Activated naive CD4-positive, alpha-beta T cell treated with anti-CD3 and anti-CD28 coated beads, Interleukin-2, amount 10 ng/mL, durations not matched to agents 7 days and 5 days (primary cell): Measurements from ENCODE around the gene NFATC2.

Source experiments
- CTCF ChIA-PET: fragments of 350-600 bp; sonication (Branson Sonifier 250); formaldehyde crosslinking; loops from one replicate; lab custom pipeline; 2021; ENCODE audit warnings: antibody characterized with exemption; lab: Charles Lee
- DNase-seq: peaks from one replicate; pipeline ENCODE4 v3.0.0-alpha.2; 2020
- H3K27ac Mint-ChIP-seq: one replicate; pipeline ENCODE4 v1.8.0; 2021; ENCODE audit warnings: mild to moderate bottlenecking, moderate library complexity, mixed read lengths
- H3K27me3 Mint-ChIP-seq: one replicate; pipeline ENCODE4 v1.8.0; 2021; ENCODE audit warnings: mild to moderate bottlenecking, mixed read lengths
- H3K36me3 Mint-ChIP-seq: one replicate; pipeline ENCODE4 v1.8.0; 2021; ENCODE audit warnings: mixed read lengths
- H3K4me1 Mint-ChIP-seq: one replicate; pipeline ENCODE4 v1.8.0; 2021; ENCODE audit warnings: mixed read lengths
- H3K4me3 Mint-ChIP-seq: one replicate; pipeline ENCODE4 v1.8.0; 2021; ENCODE audit warnings: mild to moderate bottlenecking, moderate library complexity, mixed read lengths
- H3K9me3 Mint-ChIP-seq: one replicate; pipeline ENCODE4 v1.8.0; 2021; ENCODE audit warnings: mixed read lengths

The NFATC2 gene

GRCh38 chr20:51511861-51512619 is 30.5 kb downstream of the NFATC2 start:
- no peaks in the 10 kb centered on the region for H3K27me3 Mint-ChIP-seq
- H3K4me3 Mint-ChIP-seq: peak overlapping the region; percentile 42
- H3K4me1 Mint-ChIP-seq: peaks cover 81% of the 10 kb centered on the region
- CTCF ChIA-PET: interaction anchor here (0.9 to 2.3 kb wide), 3 partner anchors 16 to 140 kb away, joined by 3 to 11 read pairs (median 5); partner anchors contain the start of gene NFATC2
- no peak for DNase-seq
- H3K27ac Mint-ChIP-seq: peak overlapping the region; percentile 85
- H3K36me3 Mint-ChIP-seq: peaks cover 89% of the 10 kb centered on the region
- H3K9me3 Mint-ChIP-seq: no peaks in the 10 kb centered on the region

- peaks cover 87% of the 10 kb centered on the region for H3K36me3 Mint-ChIP-seq
- H3K27me3 Mint-ChIP-seq: no peaks in the 10 kb centered on the region
- no peak for DNase-seq
- peak overlapping the region; percentile 85 for H3K27ac Mint-ChIP-seq
- no peak overlapping the region for H3K4me3 Mint-ChIP-seq
- no peaks in the 10 kb centered on the region for H3K9me3 Mint-ChIP-seq
- H3K4me1 Mint-ChIP-seq: peaks cover 72% of the 10 kb centered on the region
- CTCF ChIA-PET: interaction anchor here (1.3 kb wide), 1 partner anchor 10 kb away, joined by 4 read pairs; no protein-coding TSS in a partner anchor
These were observed 31.4 kb downstream of the NFATC2 start for GRCh38 chr20:51510936-51511605.

- H3K9me3 Mint-ChIP-seq: no peaks in the 10 kb centered on the region
- CTCF ChIA-PET: interaction anchor here (1.3 to 1.5 kb wide), 2 partner anchors 9 to 124 kb away, joined by 4 to 5 read pairs; no protein-coding TSS in a partner anchor
- H3K4me3 Mint-ChIP-seq: no peak overlapping the region
- no peak for DNase-seq
- H3K27ac Mint-ChIP-seq: no peak overlapping the region
- no peaks in the 10 kb centered on the region for H3K27me3 Mint-ChIP-seq
- H3K4me1 Mint-ChIP-seq: peaks cover 69% of the 10 kb centered on the region
- peaks cover 87% of the 10 kb centered on the region for H3K36me3 Mint-ChIP-seq
These were observed 32.4 kb downstream of the NFATC2 start for GRCh38 chr20:51510169-51510568.

- no peak overlapping the region for H3K4me3 Mint-ChIP-seq
- no peaks in the 10 kb centered on the region for H3K9me3 Mint-ChIP-seq
- DNase-seq: no peak
- peak overlapping the region; percentile 63 for H3K27ac Mint-ChIP-seq
- no peaks in the 10 kb centered on the region for H3K27me3 Mint-ChIP-seq
- H3K4me1 Mint-ChIP-seq: peaks cover 65% of the 10 kb centered on the region
- CTCF ChIA-PET: interaction anchor here (1.5 kb wide), 1 partner anchor 123 kb away, joined by 5 read pairs; no protein-coding TSS in a partner anchor
- H3K36me3 Mint-ChIP-seq: peaks cover 84% of the 10 kb centered on the region
These were observed 33.3 kb downstream of the NFATC2 start for GRCh38 chr20:51509208-51509607.

GRCh38 chr20:51508780-51509179 is 33.7 kb downstream of the NFATC2 start:
- Mint-ChIP-seq H3K9me3 (no peaks in the 10 kb centered on the region), H3K4me3 (no peak overlapping the region), H3K27ac (peak overlapping the region; percentile 63), H3K27me3 (no peaks in the 10 kb centered on the region), H3K4me1 (peaks cover 61% of the 10 kb centered on the region), H3K36me3 (peaks cover 80% of the 10 kb centered on the region)
- no peak for DNase-seq
- CTCF ChIA-PET: interaction anchor here (1.5 kb wide), 1 partner anchor 123 kb away, joined by 5 read pairs; no protein-coding TSS in a partner anchor

GRCh38 chr20:51508158-51508557 is 34.4 kb downstream of the NFATC2 start:
- no peak for DNase-seq
- H3K36me3 Mint-ChIP-seq: peaks cover 79% of the 10 kb centered on the region
- no peak overlapping the region for H3K4me3 Mint-ChIP-seq
- no peaks in the 10 kb centered on the region for H3K9me3 Mint-ChIP-seq
- H3K27me3 Mint-ChIP-seq: no peaks in the 10 kb centered on the region
- CTCF ChIA-PET: no interaction called here
- no peak overlapping the region for H3K27ac Mint-ChIP-seq
- H3K4me1 Mint-ChIP-seq: peaks cover 59% of the 10 kb centered on the region

GRCh38 chr20:51507216-51508036 is 35.1 kb downstream of the NFATC2 start:
- CTCF ChIA-PET: no interaction called here
- H3K4me1 Mint-ChIP-seq: peaks cover 59% of the 10 kb centered on the region
- peak overlapping the region; percentile 24 for H3K27ac Mint-ChIP-seq
- H3K9me3 Mint-ChIP-seq: no peaks in the 10 kb centered on the region
- H3K36me3 Mint-ChIP-seq: peaks cover 78% of the 10 kb centered on the region
- DNase-seq: no peak
- H3K27me3 Mint-ChIP-seq: no peaks in the 10 kb centered on the region
- no peak overlapping the region for H3K4me3 Mint-ChIP-seq

GRCh38 chr20:51506527-51507215 is 35.8 kb downstream of the NFATC2 start:
- Mint-ChIP-seq H3K9me3 (no peaks in the 10 kb centered on the region), H3K4me3 (no peak overlapping the region), H3K4me1 (peaks cover 57% of the 10 kb centered on the region), H3K27ac (peak overlapping the region; percentile 24), H3K36me3 (peaks cover 75% of the 10 kb centered on the region), H3K27me3 (no peaks in the 10 kb centered on the region)
- CTCF ChIA-PET: interaction anchor here (2.0 kb wide), 1 partner anchor 88 kb away, joined by 5 read pairs; no protein-coding TSS in a partner anchor
- DNase-seq: no peak

GRCh38 chr20:51505566-51505965 is 37.0 kb downstream of the NFATC2 start:
- Mint-ChIP-seq H3K27ac (no peak overlapping the region), H3K9me3 (no peaks in the 10 kb centered on the region), H3K4me1 (peaks cover 57% of the 10 kb centered on the region), H3K36me3 (peaks cover 67% of the 10 kb centered on the region), H3K27me3 (no peaks in the 10 kb centered on the region), H3K4me3 (no peak overlapping the region)
- no peak for DNase-seq
- CTCF ChIA-PET: interaction anchor here (2.0 kb wide), 1 partner anchor 89 kb away, joined by 5 read pairs; no protein-coding TSS in a partner anchor

- no peak for DNase-seq
- Mint-ChIP-seq H3K4me3 (no peak overlapping the region), H3K27me3 (no peaks in the 10 kb centered on the region), H3K9me3 (no peaks in the 10 kb centered on the region), H3K36me3 (peaks cover 60% of the 10 kb centered on the region), H3K27ac (no peak overlapping the region), H3K4me1 (peaks cover 60% of the 10 kb centered on the region)
- CTCF ChIA-PET: no interaction called here
These were observed 39.1 kb downstream of the NFATC2 start for GRCh38 chr20:51503376-51503775.

GRCh38 chr20:51500936-51501335 is 41.6 kb downstream of the NFATC2 start:
- Mint-ChIP-seq H3K4me3 (no peak overlapping the region), H3K27ac (peak overlapping the region; percentile 87), H3K27me3 (no peaks in the 10 kb centered on the region), H3K9me3 (no peaks in the 10 kb centered on the region), H3K4me1 (peaks cover 83% of the 10 kb centered on the region), H3K36me3 (peaks cover 53% of the 10 kb centered on the region)
- DNase-seq: no peak
- CTCF ChIA-PET: interaction anchor here (0.8 to 1.5 kb wide), 5 partner anchors 10 to 115 kb away, joined by 3 to 8 read pairs (median 3); no protein-coding TSS in a partner anchor

GRCh38 chr20:51500311-51500710 is 42.2 kb downstream of the NFATC2 start:
- H3K4me3 Mint-ChIP-seq: no peak overlapping the region
- DNase-seq: peak; percentile 68
- peaks cover 54% of the 10 kb centered on the region for H3K36me3 Mint-ChIP-seq
- peak overlapping the region; percentile 90 for H3K27ac Mint-ChIP-seq
- no peaks in the 10 kb centered on the region for H3K9me3 Mint-ChIP-seq
- no peaks in the 10 kb centered on the region for H3K27me3 Mint-ChIP-seq
- CTCF ChIA-PET: interaction anchor here (0.9 to 1.5 kb wide), 3 partner anchors 14 to 114 kb away, joined by 3 to 8 read pairs (median 3); no protein-coding TSS in a partner anchor
- H3K4me1 Mint-ChIP-seq: peaks cover 85% of the 10 kb centered on the region
